HG02678 (cell line): ENCODE measurements around the gene SCLT1.
"Not testable (repeated sequence)": the region's sequence is repeated elsewhere in the genome, so short reads cannot be mapped to it uniquely, and the experiment has no call there.

Source experiments
- ATAC-seq: cut with Tn5 transposase; IDR thresholded peaks from one replicate; pipeline ENCODE4 v1.9.1; 2021; ENCODE audit warnings: mild to moderate bottlenecking, moderate library complexity; ENCODE audit not compliant: unreplicated experiment

The SCLT1 gene

DNA sequence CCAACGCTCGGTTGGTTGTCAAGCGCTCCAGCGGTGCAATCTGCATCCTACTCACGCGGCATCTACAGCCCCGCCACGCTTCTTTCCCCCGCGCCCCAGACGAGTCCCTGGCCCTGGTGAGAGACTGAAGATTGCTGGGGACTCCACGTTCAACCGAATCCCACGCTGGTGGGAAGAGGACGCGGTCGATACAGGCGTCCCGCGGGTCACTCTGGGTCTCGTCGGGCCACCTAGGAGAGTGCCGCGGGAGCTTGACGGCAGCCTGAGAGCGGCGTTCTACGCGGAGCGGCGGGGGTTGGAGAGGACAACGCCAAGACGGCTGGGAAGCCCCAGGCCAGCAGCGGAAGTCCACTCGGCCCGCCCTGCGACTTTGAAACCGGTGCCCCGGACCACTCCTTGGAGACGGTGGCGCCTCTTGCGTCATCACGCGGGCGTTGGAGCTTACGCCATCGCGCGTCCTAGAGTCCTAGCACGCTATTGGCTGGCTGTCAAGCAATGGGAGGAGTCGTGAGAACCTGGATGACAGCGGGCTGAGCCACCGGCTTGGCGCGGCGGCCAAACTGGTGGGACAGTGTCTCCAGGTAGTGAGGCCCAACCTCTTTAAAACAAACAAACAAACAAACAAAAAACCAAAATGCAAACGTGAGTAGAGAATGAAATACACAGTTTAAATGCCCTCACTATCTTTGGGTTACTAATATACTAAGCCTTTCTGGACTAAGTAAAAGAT, at the start of gene SCLT1:
Gene SCLT1, minus strand, starts transcription at position 349 of the 730 bp plus-strand sequence. CDS start 436 bp downstream, outside the sequence.
- ATAC-seq, result peak; percentile 94

DNA sequence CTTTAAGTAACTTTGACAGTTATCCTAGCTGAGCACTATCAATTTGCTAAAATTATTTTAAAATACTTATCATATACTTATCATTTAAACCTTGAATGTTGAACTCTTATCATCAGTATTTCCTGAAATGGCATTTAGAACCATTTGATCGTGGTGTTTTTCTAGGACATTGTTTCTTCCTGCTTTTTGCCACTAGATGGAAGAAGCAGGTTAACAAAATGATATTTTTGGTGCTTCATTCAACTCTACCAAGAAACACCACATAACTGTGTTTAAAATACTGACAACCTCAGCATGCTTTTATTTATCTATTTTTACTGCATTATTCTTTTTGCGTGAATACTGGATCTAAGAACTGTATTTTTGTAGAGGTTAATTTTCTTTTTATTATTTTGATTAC, 47.2 kb upstream of the SCLT1 start:
- ATAC-seq, result no peak

DNA sequence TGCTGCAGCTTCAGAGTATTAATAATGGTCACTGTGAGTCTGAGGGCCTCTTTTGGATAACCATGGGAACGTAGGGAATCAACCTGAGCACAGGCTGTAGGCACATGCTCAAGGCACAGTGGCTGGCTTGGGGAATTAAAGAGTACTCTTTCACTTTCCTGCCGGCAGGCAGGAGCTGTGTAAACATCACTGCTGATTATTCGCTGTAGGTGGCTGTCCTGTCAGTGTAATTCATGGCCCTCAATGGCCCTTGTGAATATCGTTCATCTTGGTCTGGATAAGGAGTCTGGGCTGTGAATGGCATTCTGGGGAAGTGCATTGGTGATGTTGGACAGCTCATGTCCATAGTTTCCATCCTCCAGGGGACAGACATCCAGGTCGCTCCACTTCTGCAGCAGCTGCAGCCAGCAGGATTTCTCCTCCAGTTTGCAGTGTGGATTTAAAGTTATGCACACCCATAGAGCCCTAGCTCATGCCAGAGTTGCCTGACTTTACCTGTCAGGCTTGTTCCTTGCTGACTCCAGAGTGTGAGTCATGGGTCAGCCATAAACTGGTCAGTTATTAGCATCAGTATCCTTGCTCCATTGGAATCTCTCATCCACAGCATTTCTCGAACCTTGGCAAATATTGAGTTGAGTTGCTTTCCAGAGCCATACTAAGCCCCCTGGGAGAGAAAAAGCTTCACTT, 45.6 kb upstream of the SCLT1 start:
- no peak for ATAC-seq

DNA sequence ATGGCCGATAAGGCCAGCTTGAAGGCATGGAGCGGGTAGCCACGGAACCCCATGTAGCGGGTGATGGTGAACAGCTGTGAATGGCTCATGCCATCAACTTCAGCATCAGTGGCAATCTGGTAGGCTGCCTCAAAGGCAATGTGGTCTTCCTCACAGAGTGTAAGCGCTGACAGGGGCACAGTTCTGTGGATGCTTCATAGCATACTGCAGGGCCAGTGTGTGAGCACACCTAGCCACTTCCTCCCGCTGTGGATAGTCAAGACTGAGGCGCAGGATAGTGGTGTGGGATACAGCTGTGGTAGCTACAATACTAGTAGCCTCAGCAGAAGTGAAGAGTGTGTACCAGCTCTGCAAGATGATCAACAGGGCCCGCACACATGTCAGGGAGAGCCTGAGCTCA, 43.1 kb upstream of the SCLT1 start:
- ATAC-seq, result no peak

DNA sequence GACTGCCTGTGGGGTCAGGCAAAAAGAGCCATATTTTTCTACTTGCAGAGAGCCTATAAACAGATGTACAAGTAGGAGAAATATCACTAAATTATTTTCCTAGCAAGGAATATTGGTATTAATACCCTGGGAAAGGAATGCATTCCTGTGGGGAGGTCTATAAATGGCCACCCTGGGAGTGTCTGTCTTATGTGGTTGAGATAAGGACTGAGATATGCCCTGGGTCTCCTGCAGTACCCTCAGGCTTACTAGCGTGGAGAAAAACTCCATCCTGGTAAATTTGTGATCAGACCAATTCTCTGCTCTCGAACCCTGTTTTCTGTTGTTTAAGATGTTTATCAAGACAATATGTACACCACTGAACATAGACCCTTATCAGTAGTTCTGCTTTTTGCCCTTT, 38.0 kb upstream of the SCLT1 start:
- no peak for ATAC-seq

DNA sequence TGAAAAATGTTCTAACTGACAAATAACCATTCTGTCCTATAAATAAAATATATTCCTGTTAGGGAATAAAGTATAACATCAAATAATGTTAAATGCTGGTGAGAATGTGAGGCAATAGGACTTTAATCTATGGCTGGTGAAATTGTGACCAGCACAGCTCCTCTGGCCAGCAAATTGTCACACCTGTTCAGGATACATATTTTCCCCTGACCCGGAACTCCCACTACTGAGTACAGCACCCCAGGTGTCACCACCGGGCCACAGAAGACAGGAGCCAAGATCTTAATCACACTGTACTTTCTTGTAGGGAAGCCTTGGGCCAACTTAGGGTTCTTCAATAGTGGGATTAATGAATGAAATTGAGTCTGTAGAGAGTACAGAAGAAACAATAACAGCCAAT, 35.8 kb upstream of the SCLT1 start:
- no peak for ATAC-seq

DNA sequence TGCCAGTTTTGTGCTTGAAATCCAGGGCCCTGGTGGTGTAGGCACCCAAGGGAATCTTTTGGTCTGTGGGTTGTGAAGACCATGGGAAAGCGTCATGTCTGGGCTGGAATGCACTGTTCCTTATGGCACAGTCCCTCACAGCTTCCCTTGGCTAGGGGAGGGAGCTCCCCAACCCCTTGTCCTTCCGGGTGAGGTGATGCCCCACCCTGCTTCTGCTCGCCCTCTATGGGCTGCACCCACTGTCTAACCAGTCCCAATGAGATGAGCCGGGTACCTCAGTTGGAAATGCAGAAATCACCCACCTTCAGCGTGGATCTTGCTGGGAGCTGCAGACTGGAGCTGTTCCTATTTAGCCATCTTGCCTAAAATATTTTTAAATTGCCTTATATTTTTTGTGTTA, 33.3 kb upstream of the SCLT1 start:
- not testable (repeated sequence) for ATAC-seq

DNA sequence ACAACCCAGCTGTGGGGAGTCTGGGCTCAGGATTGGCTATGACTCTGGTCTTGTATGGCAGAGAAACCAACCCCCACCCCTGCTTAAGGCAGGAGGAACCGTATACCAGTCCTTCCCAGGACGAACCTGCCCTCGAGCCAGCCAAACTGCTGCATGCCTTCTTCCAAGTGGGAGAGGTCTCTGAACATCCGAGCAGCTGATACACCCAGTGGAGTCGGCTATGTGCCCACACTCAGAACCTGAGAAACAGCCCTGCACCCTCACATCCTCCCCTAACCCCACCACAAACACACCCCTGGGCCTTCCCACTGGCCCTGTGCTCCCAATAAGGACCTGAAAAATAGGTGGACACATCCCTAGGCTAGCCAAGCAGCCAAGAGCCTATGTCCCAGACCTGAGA, 24.4 kb upstream of the SCLT1 start:
- ATAC-seq, result no peak

DNA sequence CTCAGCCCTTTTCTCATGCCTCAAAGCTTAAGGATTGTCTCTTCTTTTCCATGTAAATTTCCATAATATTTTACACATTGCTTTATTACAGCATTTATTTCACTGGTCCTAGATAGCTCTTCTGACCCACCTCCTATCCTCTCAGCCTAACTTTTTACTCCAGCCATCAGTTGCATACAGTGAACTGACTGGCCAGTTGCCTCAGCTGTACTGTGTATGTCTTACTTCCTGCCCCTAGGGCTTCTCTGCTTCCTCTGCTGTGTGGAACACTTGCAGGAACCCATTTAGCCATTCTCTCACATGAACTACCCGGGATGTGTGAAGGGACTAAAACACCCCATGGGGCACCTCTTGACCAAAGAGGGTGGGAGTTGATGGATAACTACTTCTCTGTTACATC, 20.6 kb upstream of the SCLT1 start:
- ATAC-seq, result no peak

DNA sequence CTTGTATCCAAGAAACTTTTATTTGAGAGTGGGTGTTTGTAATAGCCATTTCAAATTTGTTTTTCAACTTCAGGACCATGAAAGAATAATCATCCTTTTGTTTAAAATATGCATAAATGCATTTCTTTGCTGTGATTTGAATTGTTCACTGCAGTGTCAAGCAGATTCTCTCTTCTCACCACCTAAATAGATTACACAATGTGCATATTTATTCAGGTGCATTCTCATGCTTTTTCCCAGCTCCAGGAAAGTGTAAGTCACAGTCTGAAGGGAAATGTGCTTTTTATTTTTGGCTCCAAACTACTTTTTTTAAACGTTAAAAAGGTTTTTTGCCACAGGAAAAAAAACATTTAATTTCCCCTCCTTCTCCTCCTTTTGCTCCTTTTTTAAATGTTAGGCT, 20.1 kb upstream of the SCLT1 start:
- no peak for ATAC-seq

DNA sequence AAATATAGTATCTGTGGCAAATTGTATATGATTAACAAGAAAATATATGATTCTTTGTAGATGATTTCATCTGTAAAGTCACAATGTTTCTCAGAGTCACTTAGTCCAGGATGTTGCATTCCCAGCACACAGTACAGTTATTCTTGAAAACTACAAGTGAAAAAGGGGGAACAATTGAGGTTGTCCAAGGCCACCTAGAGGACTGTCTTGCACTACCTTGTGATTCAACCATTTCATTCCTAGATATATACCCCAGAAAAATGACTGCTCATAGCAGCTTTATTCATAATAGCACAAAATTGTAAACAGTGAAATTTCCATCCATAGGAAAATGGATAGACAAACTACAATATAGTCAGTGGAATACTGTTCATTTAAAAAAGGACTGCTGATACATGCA, 18.6 kb upstream of the SCLT1 start:
- ATAC-seq, result no peak

DNA sequence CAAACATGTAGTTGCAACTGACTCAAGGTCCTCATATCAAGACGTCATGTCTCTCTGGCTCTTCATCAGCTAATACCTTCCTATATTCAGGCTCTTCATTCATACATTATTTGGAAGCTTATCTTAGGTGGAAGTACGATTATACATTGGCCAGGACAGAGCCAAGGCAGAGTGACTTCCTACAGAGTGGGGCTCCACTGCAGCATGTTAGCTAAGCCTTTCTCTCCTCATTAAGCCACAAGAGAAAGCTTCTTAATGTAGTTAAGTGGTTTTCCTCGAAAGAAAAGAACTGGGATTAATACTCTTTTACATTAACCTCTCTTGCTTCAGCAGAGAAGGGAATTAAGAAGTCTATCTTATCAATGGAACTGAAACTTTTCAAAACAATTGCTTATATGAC, 17.6 kb upstream of the SCLT1 start:
- ATAC-seq, result no peak

DNA sequence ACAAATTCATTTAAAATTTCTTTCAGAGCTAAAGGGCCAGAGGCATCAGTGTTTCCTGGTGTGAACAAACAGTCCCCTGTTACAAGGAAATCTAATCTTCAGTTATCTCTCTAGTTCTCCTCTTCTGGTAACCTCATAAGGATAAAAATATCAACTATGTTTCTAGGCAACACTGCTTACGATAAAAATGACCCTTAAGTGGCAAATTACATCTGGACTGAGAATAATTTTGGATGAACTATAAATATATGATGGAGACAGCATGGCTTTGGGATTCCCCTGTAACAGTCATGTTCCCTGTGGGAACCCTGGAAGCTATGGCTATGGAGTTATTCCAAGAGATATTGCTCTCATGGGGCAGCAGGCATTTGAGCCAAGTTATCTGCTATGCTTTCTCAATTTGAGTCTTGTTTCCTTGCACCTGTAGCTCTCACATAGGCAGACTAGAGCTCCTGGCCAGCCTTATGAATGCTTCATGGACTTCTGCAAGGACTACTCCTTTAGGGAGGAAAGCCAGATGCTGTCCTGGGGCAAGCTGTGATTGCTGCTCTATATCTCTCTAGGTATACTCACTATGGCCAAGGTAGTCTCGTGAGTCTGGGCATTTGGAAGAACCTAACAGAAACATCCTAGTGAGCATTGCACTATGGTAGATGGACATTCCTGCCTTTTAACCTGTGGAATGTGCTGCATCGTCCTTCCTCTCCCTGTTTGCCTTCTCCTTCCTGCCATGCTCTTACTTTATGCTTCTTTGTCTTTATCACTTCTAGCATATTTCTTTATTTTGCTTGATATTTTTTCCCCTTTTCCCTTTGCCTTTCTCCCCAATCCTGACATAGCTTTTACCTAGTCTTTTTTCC, 16.9 kb upstream of the SCLT1 start:
- no peak for ATAC-seq

DNA sequence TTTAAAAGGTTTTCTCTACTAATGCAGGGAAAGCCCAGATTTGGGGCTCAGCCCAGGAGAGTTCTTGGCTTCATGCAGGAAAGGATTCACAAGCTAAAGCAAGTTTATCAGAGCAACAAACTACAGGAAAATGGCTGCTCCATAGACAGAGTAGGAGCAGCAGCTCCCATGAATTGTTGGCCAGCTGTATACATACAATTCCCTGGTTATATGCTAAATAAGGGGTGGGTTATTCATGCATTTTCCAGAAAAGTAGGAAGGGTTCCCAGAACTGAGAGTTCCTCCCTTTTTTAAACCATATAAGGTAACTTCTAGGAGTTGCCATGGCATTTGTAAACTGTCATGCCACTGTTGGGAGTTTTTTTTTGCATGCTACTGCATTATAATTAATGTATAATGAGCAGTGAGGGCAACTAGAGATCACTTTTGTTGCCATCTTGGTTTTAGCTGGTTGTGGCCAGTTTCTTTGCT, 5.2 kb upstream of the SCLT1 start:
- ATAC-seq, result no peak

DNA sequence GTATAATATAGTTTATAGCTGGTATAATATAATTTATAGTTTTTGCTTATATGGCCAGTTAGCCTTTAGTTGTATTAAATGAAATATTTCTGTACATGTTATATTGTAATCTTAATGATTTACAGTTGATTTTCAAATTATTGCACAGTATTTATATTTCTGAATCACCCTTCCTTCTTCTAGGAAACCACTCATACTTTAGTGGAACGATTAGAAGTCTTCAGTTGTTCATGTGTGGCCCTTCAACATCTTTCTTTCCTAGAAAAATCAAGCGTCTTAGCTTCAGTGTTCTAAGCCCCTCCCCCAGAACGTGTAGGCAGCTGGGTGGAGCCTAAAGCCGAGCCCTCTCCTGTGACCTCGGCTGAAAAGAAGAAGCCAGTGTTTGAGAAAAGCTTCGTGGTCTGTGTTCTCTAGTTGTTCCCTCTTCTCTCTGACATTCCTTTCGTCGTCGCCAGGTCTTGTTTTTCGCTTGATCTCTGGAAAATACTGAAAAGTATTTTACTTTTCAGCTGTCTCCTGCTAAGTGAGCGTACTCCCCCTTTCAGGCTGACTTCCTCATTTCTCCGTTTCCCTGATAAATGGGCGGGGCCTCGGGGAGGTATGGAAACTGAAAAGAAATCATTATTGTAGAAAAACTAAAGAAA, 2.6 kb upstream of the SCLT1 start, which contains the start of gene C4orf33:
Gene C4orf33, plus strand, starts transcription at position 342 of the 644 bp plus-strand sequence. CDS start 6,459 bp downstream, outside the sequence.
- ATAC-seq, result peak; percentile 45

DNA sequence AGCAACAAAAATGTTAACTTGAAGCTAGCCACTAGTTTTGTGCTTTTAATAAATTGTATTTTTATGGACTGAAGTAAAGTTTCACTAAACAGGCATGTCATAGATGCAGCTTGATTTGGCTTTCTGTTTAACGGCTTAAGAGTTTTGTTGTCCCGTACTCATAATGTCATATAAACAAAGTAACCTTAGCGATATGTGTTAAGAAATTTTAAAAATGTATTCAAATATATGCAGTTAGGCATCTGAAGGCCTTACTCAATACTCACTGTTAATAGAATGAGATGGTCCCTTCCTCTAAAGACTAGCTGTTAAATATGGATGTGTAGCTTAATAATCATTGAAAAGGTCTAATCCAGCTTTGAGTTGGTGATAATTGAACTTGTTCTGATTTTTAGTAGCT, 1.0 kb upstream of the SCLT1 start:
- ATAC-seq, result no peak

DNA sequence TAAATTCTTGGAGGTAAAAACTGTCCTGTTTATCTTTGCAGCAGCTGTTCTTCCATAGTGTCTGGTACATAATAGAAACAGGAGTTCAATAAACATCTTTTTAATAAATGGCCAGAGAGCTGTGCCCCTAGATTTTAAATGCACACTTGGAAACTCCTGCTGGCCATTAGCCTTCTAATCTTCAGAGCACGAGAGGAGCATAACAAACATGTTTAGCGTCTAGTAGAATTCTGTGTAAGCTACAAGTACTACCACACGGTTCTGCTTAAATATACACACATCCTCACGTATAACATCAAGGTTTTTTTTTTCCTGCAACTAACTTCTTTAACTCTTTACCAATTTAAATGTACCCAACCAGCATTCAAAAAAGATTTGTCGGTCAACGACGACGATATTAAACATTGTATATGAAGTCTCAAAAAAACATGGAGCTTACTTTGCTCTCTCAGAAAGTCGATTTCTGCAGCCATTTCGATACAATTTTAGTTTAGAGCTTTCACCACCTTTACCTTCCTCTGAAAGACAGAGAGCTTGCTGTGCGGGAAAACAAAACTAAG, 628 bp downstream of the SCLT1 start:
- ATAC-seq, result no peak

DNA sequence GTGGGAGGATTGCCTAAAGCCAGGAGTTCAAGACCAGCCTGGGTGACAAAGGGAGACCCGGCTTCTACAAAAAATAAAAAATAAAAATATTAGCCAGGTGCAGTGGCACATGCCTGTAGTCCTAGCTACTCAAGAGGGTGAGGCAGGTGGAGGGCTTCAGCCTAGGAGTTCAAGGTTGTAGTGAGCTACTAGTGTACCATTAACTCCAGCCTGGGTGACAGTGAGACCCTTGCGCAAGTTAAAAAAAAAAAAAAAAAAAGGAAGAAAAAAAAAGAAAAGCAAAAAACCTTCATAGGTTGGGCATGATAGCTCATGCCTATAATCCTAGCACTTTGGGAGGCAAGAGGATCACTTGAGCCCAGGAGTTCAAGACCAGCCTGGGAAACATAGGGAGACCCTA, 5.8 kb downstream of the SCLT1 start:
- no peak for ATAC-seq

DNA sequence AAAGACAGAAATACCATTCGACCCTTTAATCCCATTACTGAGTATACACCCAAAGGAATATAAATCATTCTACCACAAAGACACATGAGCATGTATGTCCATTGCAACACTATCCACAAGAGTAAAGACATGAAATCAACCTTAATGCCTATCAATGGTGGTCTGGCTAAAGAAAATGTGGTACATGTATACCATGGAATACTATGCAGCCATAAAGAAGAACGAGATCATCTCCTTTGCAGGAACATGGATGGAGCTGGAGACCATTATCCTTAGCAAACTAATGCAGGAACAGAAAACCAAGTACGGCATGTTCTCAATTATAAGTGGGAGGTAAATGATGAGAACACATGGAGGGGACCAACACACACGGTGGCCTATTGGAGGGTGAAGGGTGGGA, 7.9 kb downstream of the SCLT1 start:
- ATAC-seq, result no peak

DNA sequence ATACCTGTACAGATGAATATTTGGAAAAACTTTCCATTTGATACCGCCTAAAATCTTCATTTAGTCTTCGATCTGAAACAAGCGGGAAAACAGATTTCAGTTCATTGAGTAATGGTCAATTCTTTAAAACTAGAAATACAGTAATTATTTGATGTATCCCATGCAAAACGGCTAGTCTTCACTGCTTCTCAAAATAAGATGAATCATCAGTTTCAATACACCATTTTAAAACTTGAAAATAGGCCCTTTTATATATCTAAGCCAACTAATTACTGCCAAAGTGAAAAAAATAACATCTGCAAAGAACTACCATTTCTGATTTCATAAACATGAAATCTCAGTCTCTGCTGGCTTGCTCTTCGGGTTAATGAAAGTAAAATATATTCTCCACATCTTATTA, 11.0 kb downstream of the SCLT1 start:
- ATAC-seq, result no peak

DNA sequence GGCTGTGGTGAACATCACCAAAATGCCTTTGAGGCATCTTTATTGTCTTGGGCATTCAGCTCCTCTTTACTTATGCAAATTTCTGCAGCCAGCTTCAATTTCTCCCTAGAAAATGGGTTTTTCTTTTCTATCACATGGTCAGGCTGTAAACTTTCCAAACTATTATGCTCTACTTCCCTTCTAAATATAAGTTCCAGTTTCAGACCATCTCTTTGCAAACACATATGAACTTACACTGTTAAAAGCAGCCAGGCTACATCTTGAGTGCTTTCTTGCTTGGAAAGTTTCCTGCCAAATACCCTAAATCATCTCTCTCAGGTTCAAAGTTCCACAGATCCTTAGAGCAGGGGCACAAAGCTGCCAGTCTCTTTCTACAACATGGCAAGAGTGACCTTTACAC, 13.2 kb downstream of the SCLT1 start:
- no peak for ATAC-seq
